Measurements from ENCODE around the gene TBX6. TPM values are rescaled to one million over a fixed set of nuclear protein-coding genes. Genes with fewer than 3 reads are reported as not detected.

TBX6 gene
- total and polyA plus RNA-seq, 2 donors from 2014 or later, result 0.62 to 1.6 TPM

DNA sequence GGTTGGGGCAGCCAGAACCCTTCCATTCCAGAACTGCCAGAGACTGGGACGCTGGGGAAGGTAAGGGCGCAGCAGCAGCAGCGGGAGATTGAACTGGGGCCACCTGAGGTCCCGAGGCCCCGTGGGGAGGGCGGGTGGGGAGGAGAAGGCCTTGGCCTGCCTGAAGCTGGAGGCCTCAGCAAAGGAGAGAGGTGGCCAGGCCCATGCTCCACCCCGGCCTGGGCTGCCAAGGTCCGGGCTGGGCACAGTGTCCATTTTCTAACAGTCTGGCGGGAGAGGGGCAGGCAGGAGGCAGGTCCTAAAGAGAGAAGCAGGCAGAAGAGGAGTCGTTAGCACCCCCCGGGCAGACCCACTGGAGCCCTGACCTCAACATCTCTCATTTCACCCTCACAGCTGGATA is 22.7 kb upstream of the TBX6 start:
- Histone ChIP-seq H3K36me3 (ENCODE audit: control insufficient read depth in 2 of 3, insufficient read depth in 3 of 3, low read length in 3 of 3) (peaks cover 5 to 22% (median 12%) of the 10 kb centered on the region in 3 donors), H3K9me3 (ENCODE audit: control insufficient read depth in 2 of 3, insufficient read depth in 1 of 3, low read length in 3 of 3) (no peaks in the 10 kb centered on the region), H3K27ac (ENCODE audit: low read depth in 2 of 2, low read length in 2 of 2) (no peak overlapping the region), H3K9ac (ENCODE audit: low read length in 3 of 3) (no peak overlapping the region), H3K27me3 (ENCODE audit: control insufficient read depth, insufficient read depth, low read length) (no peaks in the 10 kb centered on the region), H3K4me3 (ENCODE audit: low read length in 3 of 3) (no peak overlapping the region), H3K4me1 (ENCODE audit: control insufficient read depth in 2 of 3, insufficient read depth in 2 of 3, low read depth in 1 of 3, low read length in 3 of 3) (peaks cover 0 to 9% (median 0%) of the 10 kb centered on the region in 3 donors)
- FAIRE-seq, result no peak
- TF ChIP-seq, protein P1, sequence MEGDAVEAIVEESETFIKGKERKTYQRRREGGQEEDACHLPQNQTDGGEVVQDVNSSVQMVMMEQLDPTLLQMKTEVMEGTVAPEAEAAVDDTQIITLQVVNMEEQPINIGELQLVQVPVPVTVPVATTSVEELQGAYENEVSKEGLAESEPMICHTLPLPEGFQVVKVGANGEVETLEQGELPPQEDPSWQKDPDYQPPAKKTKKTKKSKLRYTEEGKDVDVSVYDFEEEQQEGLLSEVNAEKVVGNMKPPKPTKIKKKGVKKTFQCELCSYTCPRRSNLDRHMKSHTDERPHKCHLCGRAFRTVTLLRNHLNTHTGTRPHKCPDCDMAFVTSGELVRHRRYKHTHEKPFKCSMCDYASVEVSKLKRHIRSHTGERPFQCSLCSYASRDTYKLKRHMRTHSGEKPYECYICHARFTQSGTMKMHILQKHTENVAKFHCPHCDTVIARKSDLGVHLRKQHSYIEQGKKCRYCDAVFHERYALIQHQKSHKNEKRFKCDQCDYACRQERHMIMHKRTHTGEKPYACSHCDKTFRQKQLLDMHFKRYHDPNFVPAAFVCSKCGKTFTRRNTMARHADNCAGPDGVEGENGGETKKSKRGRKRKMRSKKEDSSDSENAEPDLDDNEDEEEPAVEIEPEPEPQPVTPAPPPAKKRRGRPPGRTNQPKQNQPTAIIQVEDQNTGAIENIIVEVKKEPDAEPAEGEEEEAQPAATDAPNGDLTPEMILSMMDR (IDR thresholded peaks at IDR 0.05; ENCODE audit: borderline replicate concordance, extremely low read depth, insufficient read depth), result no peak
- intact Hi-C loops (cut with DNase I), result no loop called here
- DNase-seq, result no peak

DNA sequence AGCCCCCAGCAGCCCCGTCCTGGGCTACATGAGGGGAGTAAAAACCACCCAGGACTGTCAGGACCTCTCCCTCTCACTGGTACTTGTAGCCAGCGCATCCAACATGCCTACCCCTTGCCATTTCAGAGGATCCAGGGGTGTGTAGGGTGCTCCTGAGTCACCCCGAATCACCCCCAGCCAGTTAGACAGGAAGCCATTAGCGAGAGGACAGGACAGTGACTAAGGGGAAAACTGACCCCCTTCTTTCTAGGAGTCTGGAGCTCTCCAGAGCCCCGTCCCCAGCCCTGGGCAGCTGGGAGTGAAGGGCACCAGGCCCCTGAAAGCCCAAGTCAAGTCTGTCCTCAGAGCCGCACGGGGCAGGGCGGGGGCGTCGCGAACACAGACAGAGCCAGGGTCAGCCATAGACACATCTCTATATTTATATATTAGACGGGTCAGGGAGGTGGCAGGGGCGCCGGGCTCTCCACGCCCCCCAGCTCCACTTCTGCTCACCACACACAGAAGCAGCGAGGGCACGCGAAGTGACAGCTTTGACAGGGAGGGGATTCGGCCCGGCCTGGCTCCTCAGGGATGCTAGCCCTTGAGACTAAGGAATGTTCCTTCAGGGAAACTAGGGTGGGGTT is 22.1 kb upstream of the TBX6 start:
- H3K27ac ChIP-seq (ENCODE audit: low read depth in 2 of 2, low read length in 2 of 2), result peak overlapping the region; percentile 23 to 45
- no peak overlapping the region for H3K4me3 ChIP-seq (ENCODE audit: low read length in 3 of 3)
- peaks cover 0 to 9% (median 0%) of the 10 kb centered on the region in 3 donors for H3K4me1 ChIP-seq (ENCODE audit: control insufficient read depth in 2 of 3, insufficient read depth in 2 of 3, low read depth in 1 of 3, low read length in 3 of 3)
- no peaks in the 10 kb centered on the region for H3K9me3 ChIP-seq (ENCODE audit: control insufficient read depth in 2 of 3, insufficient read depth in 1 of 3, low read length in 3 of 3)
- H3K36me3 ChIP-seq (ENCODE audit: control insufficient read depth in 2 of 3, insufficient read depth in 3 of 3, low read length in 3 of 3), result peaks cover 4 to 19% (median 12%) of the 10 kb centered on the region in 3 donors
- intact Hi-C loops (cut with DNase I), result no loop called here
- TF ChIP-seq, protein P1 (IDR thresholded peaks at IDR 0.05; ENCODE audit: borderline replicate concordance, extremely low read depth, insufficient read depth), result no peak
- FAIRE-seq (no peak), DNase-seq (no peak)
- H3K9ac ChIP-seq (ENCODE audit: low read length in 3 of 3), result no peak overlapping the region
- H3K27me3 ChIP-seq (ENCODE audit: control insufficient read depth, insufficient read depth, low read length), result no peaks in the 10 kb centered on the region

- H3K36me3 ChIP-seq (ENCODE audit: control insufficient read depth in 2 of 3, insufficient read depth in 3 of 3, low read length in 3 of 3), result peaks cover 4 to 16% (median 12%) of the 10 kb centered on the region in 3 donors
- peaks cover 0 to 9% (median 0%) of the 10 kb centered on the region in 3 donors for H3K4me1 ChIP-seq (ENCODE audit: control insufficient read depth in 2 of 3, insufficient read depth in 2 of 3, low read depth in 1 of 3, low read length in 3 of 3)
- FAIRE-seq (no peak), DNase-seq (peak in 2 of 5 donors; percentile 45 to 85)
- no peak within 1 kb of the TSS for H3K4me3 ChIP-seq (ENCODE audit: low read length in 3 of 3)
- intact Hi-C loops (cut with DNase I), result no loop called here
- H3K9me3 ChIP-seq (ENCODE audit: control insufficient read depth in 2 of 3, insufficient read depth in 1 of 3, low read length in 3 of 3), result no peaks in the 10 kb centered on the region
- TF ChIP-seq, protein P1 (IDR thresholded peaks at IDR 0.05; ENCODE audit: borderline replicate concordance, extremely low read depth, insufficient read depth), result no peak
- H3K9ac ChIP-seq (ENCODE audit: low read length in 3 of 3), result no peak within 1 kb of the TSS
- peak within 1 kb of the TSS; percentile 43 to 45 for H3K27ac ChIP-seq (ENCODE audit: low read depth in 2 of 2, low read length in 2 of 2)
- no peaks in the 10 kb centered on the region for H3K27me3 ChIP-seq (ENCODE audit: control insufficient read depth, insufficient read depth, low read length)
These were observed 21.4 kb upstream of the TBX6 start, which contains the start of gene GDPD3 for GRCh38 chr16:30113031-30113710. GDPD3 (minus strand) TSS chr16:30113537; CDS start chr16:30113478, 59 bp downstream.

Measured in kidney (tissue), 14 donors.